K562 (cell line): ENCODE results near the gene CHCHD6. TPM values are rescaled to one million over a fixed set of nuclear protein-coding genes. Genes with fewer than 3 reads are reported as not detected.

Source experiments
- ATAC-seq: fragments of 200-7000 bp; cut with Tn5 transposase; 3 replicates; pipeline ENCODE4 v1.9.1; 2020; ENCODE audit warnings: moderate library complexity
- BruUV-seq: library from RNA; stranded (reverse); fragments of 400-500 nt; replicated peaks from 2 replicates; lab custom pipeline; 2021; lab: Mats Ljungman, UMichigan
- CTCF ChIA-PET: fragments of 300-600 bp; formaldehyde crosslinking; extraction: SDS; loops from one replicate; lab custom pipeline; 2021; ENCODE audit warnings: low intra/inter-chr PET ratio; lab: Yijun Ruan, JAX
- POLR2A ChIA-PET: fragments of 300-600, 350-650 bp; sonication (Branson Sonifier 250); formaldehyde crosslinking; extraction: SDS; loops from one replicate; lab custom pipeline; 2021; ENCODE audit warnings: antibody characterized with exemption, inconsistent platforms; lab: Yijun Ruan, JAX
- DNase-seq, 4 experiments: peaks; one replicate each; pipeline versions ENCODE4 v3.0.0 to v3.0.0-alpha.2; 2011 to 2018; ENCODE audit warnings: low spot score in 3 of 4, mixed read lengths in 3 of 4; ENCODE audit errors: extremely low read depth in 1 of 4
- FAIRE-seq: peaks from 2 replicates; lab custom pipeline; 2011; peaks lifted over from hg19 to GRCh38; lab: Jason Lieb, UNC
- H2AFZ ChIP-seq: 2 replicates; pipeline ENCODE4 v1.6.0; 2011; ENCODE audit warnings: low read depth, low read length, control low read depth, inconsistent platforms
- H3K27ac ChIP-seq: fragments of 200-600 bp; 3 replicates; pipeline ENCODE4 v1.8.0; 2011; ENCODE audit warnings: low read depth, mild to moderate bottlenecking, control low read depth, inconsistent platforms, low read length, moderate library complexity, mixed read lengths; ENCODE audit errors: extremely low read depth
- H3K27me3 ChIP-seq, 2 experiments: fragments of 300-600 bp in 1 of 2; 2 replicates in 1 of 2; 3 replicates in 1 of 2; pipeline versions ENCODE4 v1.6.0 to v1.8.0; 2011; ENCODE audit warnings: inconsistent platforms in 2 of 2, low read length in 2 of 2, mild to moderate bottlenecking in 1 of 2, mixed read lengths in 1 of 2, moderate library complexity in 1 of 2; ENCODE audit not compliant: control insufficient read depth in 2 of 2, insufficient read depth in 2 of 2
- H3K36me3 ChIP-seq: fragments of 300-600 bp; 3 replicates; pipeline ENCODE4 v1.8.0; 2011; ENCODE audit warnings: mild to moderate bottlenecking, low read length, inconsistent platforms; ENCODE audit not compliant: control insufficient read depth, insufficient read depth
- H3K4me1 ChIP-seq, 2 experiments: fragments of 200-600 bp in 1 of 2; replicated peaks in 1 of 2; 2 replicates in 1 of 2; 3 replicates in 1 of 2; pipeline versions ENCODE4 v1.5.1 to v1.8.0; 2011; ENCODE audit warnings: inconsistent platforms in 2 of 2, low read length in 2 of 2, mild to moderate bottlenecking in 1 of 2, mixed read lengths in 1 of 2, moderate library complexity in 1 of 2; ENCODE audit not compliant: control insufficient read depth in 2 of 2, insufficient read depth in 2 of 2
- H3K4me2 ChIP-seq: 2 replicates; pipeline ENCODE4 v1.6.1; 2011; ENCODE audit warnings: low read length, control low read depth, inconsistent platforms, mixed read lengths; ENCODE audit not compliant: insufficient read depth
- H3K4me3 ChIP-seq: fragments of 200-600 bp; sonication (generic), shearing (Covaris generic); 2 replicates; pipeline ENCODE4 v1.5.1; 2016; ENCODE audit warnings: control low read depth, inconsistent platforms
- H3K79me2 ChIP-seq: fragments of 200-600 bp; 3 replicates; pipeline ENCODE4 v1.8.0; 2011; ENCODE audit warnings: low read length, inconsistent platforms; ENCODE audit not compliant: control insufficient read depth, insufficient read depth
- H3K9ac ChIP-seq, 2 experiments: 2 replicates each; pipeline versions ENCODE4 v1.6.0 to v1.6.1; 2011; ENCODE audit warnings: low read depth in 2 of 2, low read length in 2 of 2, control low read depth in 1 of 2, inconsistent platforms in 1 of 2, mild to moderate bottlenecking in 1 of 2, mixed read lengths in 1 of 2; ENCODE audit not compliant: insufficient read depth in 1 of 2
- H3K9me1 ChIP-seq: one replicate; pipeline ENCODE4 v1.6.0; 2011; ENCODE audit warnings: inconsistent platforms, mild to moderate bottlenecking, low read length, moderate library complexity; ENCODE audit not compliant: control insufficient read depth, insufficient read depth
- H3K9me3 ChIP-seq: replicated peaks from 2 replicates; pipeline ENCODE4 v1.5.1; 2011; ENCODE audit warnings: low read depth, low read length, inconsistent platforms; ENCODE audit not compliant: control insufficient read depth, insufficient read depth
- H4K20me1 ChIP-seq: replicated peaks from 2 replicates; pipeline ENCODE4 v1.6.1; 2011; ENCODE audit warnings: low read length, inconsistent platforms, mixed read lengths; ENCODE audit not compliant: control insufficient read depth, insufficient read depth
- CEBPB ChIP-seq: fragments of 450-650 bp; IDR thresholded peaks from 2 replicates; pipeline ENCODE4 v1.6.1; 2016; ENCODE audit warnings: missing genetic modification characterization, missing compliant biosample characterization
- CEBPG ChIP-seq, 3 experiments: fragments of 200-800 bp in 1 of 3; sonication (Bioruptor generic) in 1 of 3; sonication (generic) in 1 of 3; formaldehyde crosslinking in 1 of 3; IDR thresholded peaks in 2 of 3; conservative IDR thresholded peaks in 1 of 3; 2 replicates each; pipeline versions ENCODE4 v1.6.1 to v1.8.0; 2016 to 2022; ENCODE audit warnings: missing compliant biosample characterization in 2 of 3, missing genetic modification characterization in 2 of 3, mild to moderate bottlenecking in 1 of 3, missing genetic modification reagents in 1 of 3
- ELF2 ChIP-seq: fragments of 250-450 bp; sonication (Bioruptor Pico); IDR thresholded peaks from 2 replicates; pipeline ENCODE4 v1.5.0; 2021; ENCODE audit warnings: mild to moderate bottlenecking
- ERF ChIP-seq: fragments of 450-650 bp; formaldehyde crosslinking; IDR thresholded peaks from 2 replicates; pipeline ENCODE4 v1.4.0; 2020; ENCODE audit warnings: mild to moderate bottlenecking, mixed read lengths
- GABPA ChIP-seq: fragments of 200-800 bp; sonication (Bioruptor generic); conservative IDR thresholded peaks from 2 replicates; pipeline ENCODE4 v1.6.1; 2016; ENCODE audit warnings: low read depth, missing genetic modification characterization, missing compliant biosample characterization
- HDAC6 ChIP-seq: IDR thresholded peaks from 2 replicates; pipeline ENCODE4 v1.6.1; 2012; ENCODE audit warnings: low read depth, mild to moderate bottlenecking, control low read depth, inconsistent platforms, low read length, moderate library complexity
- HES1 ChIP-seq: fragments of 450-650 bp; IDR thresholded peaks from 2 replicates; pipeline ENCODE4 v1.6.1; 2016; ENCODE audit warnings: low read depth, mild to moderate bottlenecking, moderate library complexity
- HNRNPLL ChIP-seq: fragments of 200-400 bp; formaldehyde crosslinking; IDR thresholded peaks from 2 replicates; pipeline ENCODE4 v1.6.1; 2017; ENCODE audit warnings: low read length, low read depth, mild to moderate bottlenecking; ENCODE audit not compliant: poor library complexity, severe bottlenecking
- PHB2 ChIP-seq: fragments of 450-650 bp; IDR thresholded peaks from 2 replicates; pipeline ENCODE4 v1.6.1; 2017; ENCODE audit warnings: low read depth
- POLR2G ChIP-seq: fragments of 200-400 bp; formaldehyde crosslinking; IDR thresholded peaks from 2 replicates; pipeline ENCODE4 v1.6.1; 2017; ENCODE audit warnings: low read depth, mild to moderate bottlenecking, antibody characterized with exemption, low read length, moderate library complexity
- SMAD1 ChIP-seq: fragments of 150-350 bp; IDR thresholded peaks from 2 replicates; pipeline ENCODE4 v1.6.1; 2014; ENCODE audit warnings: low read length, low read depth; ENCODE audit not compliant: partially characterized antibody
- TBP ChIP-seq: optimal IDR thresholded peaks from 2 replicates; pipeline ENCODE3; 2011; ENCODE audit warnings: low read depth, low read length, improper control_type of control experiment
- ZC3H11A ChIP-seq: IDR thresholded peaks from 2 replicates; pipeline ENCODE4 v1.6.1; 2012; ENCODE audit warnings: low read depth, low read length, improper control_type of control experiment
- ZNF280A ChIP-seq: fragments of 450-650 bp; IDR thresholded peaks from 2 replicates; pipeline ENCODE4 v1.6.1; 2018; ENCODE audit warnings: mild to moderate bottlenecking, low read depth; ENCODE audit not compliant: partially characterized antibody
- WGBS: fragments of 100-300 bp; shearing (Covaris generic); methylation state at CpG from one replicate; pipeline ENCODE4 v1.1.6; 2016; ENCODE audit warnings: low coverage, mixed read lengths; ENCODE audit not compliant: insufficient coverage; ENCODE audit errors: missing lambda C conversion rate; 5-methylcytosine and 5-hydroxymethylcytosine counted together
- in situ Hi-C: fragments of 300-500 bp; cut with MboI; formaldehyde crosslinking; loops from 4 replicates; pipeline ENCODE4 v1.15.0; 2018; ENCODE audit warnings: inconsistent platforms, mixed read lengths
- intact Hi-C: fragments of 100-400 bp; cut with micrococcal nuclease; formaldehyde crosslinking; loops from 2 replicates; pipeline ENCODE4 v1.14.2; 2022
- polyA plus RNA-seq, 8 experiments: library from polyadenylated mRNA; depleted of rRNA in 4 of 8; stranded (reverse) in 5 of 8; unstranded in 3 of 8; fragments of >200 nt; fragmentation: Nextera tagmentation in 2 of 8; fragmentation: Illumina TruSeq in 1 of 8; extraction: Ambion mirVana in 2 of 8; extraction: Trizol in 1 of 8; gene quantifications; 2 replicates each; pipeline versions ENCODE4 v1.2.1 to v1.2.3, GENCODE V29; 2011 to 2014; ENCODE audit warnings: inconsistent platforms in 1 of 8, missing spikeins in 1 of 8
- total RNA-seq, 7 experiments: library from RNA; depleted of rRNA in 6 of 7; stranded (reverse); fragments of >200 nt in 6 of 7; fragmentation: Illumina TruSeq in 2 of 7; extraction: Trizol in 2 of 7; gene quantifications; 2 replicates each; pipeline versions ENCODE4 v1.2.1 to v1.2.3, GENCODE V29; 2011 to 2021; ENCODE audit warnings: low replicate concordance in 1 of 7

CHCHD6 gene
- total and polyA plus RNA-seq, 9 of the 15 experiments (the other 6 are each of a cell fraction or from before 2014, with no cell fraction given) = 4.6 to 18.6 (median 10.9) TPM

- CTCF ChIA-PET = no interaction called here
- BruUV-seq = no TSS peak
These were observed 46.1 kb downstream of the CHCHD6 start for GRCh38 chr3:126749931-126750755.

More at GRCh38 chr3:126749931-126750755, 46.1 kb downstream of the CHCHD6 start:
- WGBS = 83% methylated on average over 6 of the region's 8 CpGs
- POLR2A ChIA-PET = interaction anchor here (0.6 kb wide), 1 partner anchor 174 kb away, joined by 3 read pairs; no protein-coding TSS in a partner anchor
- Histone ChIP-seq H3K9me3 (no peaks in the 10 kb centered on the region), H3K27me3 (no peaks in the 10 kb centered on the region), H3K9ac (no peak overlapping the region), H4K20me1 (no peaks in the 10 kb centered on the region), H3K79me2 (no peaks in the 10 kb centered on the region), H3K4me2 (no peak overlapping the region), H3K4me1 (peaks cover 7 to 17% of the 10 kb centered on the region in 2 experiments; a peak in 4 of 5 replicates), H3K27ac (no peak overlapping the region), H2AFZ (no peak overlapping the region), H3K36me3 (no peaks in the 10 kb centered on the region; the same call in 2 of the 3 replicates), H3K4me3 (no peak overlapping the region), H3K9me1 (peaks cover 3% of the 10 kb centered on the region)
- TF ChIP-seq SMAD1 (no peak), ZNF280A (no peak), ZC3H11A (no peak), POLR2G (no peak), CEBPB (peak; percentile 83), PHB2 (no peak), HES1 (no peak), HNRNPLL (no peak), TBP (no peak), GABPA (tag) (no peak), ELF2 (CRISPR knock-in tag) (no peak), HDAC6 (no peak), ERF (no peak), CEBPG (CRISPR knock-in tag; IDR thresholded peaks at IDR 0.05) (no peak), CEBPG (tag; conservative IDR thresholded peaks at IDR 0.05 in 1 of 2, IDR thresholded peaks at IDR 0.05 in 1 of 2) (peak; percentile 27 to 80; a peak in 3 of 4 replicates)
- in situ Hi-C loops (loop anchor here (5.0 kb wide), 1 partner anchor 227 kb away; no protein-coding TSS in a partner anchor), intact Hi-C loops (loop anchor here (5.0 to 10.0 kb wide), 3 partner anchors 73 to 225 kb away; partner anchors contain the start of gene CHST13)
- FAIRE-seq (no peak), ATAC-seq (no peak), DNase-seq (no peak)
